ENCODE data around the gene ELF4.

Gene ELF4

DNA sequence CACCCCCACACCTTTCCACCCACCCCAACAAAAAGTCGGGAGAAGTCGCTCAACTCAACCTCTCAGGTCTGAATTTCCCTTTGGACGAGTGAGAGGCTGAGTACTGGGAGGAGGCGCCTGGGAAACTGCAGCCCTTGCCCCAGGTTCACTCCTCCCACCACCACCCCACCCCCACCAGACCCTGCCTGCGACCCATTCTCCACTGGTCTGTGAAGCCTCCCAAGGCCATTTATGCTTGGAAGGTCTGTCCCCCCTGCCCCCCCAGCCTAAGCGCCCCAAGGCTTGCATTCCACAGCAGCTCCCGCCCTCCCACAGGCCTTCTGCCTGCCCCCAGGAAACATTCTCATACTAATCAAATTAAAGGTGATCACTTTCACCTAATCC, 27.2 kb downstream of the ELF4 start:
- DNase-seq, result no peak

DNA sequence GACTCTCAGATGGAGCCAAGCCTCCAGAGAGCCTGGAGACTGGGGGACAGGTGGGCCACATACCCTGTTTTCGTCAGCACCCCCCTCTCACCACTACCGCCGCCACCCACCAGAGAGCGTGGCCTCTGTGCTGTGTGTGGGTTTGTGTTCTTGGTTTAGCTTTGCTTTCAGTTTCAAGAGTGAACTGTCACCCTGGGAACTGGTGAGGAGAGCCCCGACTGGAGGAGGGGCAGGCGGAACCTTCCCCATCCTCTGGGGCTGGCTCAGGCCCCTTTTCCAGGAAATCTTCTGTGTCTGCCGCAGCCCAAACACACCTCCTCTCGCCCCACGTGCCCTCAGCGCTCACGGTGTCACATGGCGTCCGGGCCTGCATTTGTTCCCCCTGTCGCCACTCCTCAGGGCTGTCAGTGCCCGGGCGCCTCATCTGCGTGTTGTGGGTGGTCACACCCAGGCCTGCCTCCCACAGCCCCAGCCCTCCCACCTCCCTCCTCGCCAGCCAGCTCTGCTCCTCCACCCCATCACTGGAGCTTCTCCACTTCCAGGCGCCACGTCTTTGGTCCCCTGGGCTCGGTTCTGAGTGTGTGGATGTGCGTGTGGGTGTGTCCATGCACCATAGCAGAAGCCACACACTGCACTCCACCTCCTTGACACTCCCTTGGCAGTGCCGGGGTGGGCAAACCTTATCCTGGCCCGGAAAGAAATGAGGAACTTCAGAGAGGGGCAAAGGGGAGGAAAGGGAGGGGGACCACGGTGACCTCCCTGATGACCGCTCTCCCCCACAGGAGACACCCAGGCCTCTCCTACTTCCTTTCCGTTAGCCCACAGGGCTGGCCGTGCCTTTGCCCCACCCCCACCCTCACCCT, 27.8 kb downstream of the ELF4 start:
- peak; percentile 82 for DNase-seq

DNA sequence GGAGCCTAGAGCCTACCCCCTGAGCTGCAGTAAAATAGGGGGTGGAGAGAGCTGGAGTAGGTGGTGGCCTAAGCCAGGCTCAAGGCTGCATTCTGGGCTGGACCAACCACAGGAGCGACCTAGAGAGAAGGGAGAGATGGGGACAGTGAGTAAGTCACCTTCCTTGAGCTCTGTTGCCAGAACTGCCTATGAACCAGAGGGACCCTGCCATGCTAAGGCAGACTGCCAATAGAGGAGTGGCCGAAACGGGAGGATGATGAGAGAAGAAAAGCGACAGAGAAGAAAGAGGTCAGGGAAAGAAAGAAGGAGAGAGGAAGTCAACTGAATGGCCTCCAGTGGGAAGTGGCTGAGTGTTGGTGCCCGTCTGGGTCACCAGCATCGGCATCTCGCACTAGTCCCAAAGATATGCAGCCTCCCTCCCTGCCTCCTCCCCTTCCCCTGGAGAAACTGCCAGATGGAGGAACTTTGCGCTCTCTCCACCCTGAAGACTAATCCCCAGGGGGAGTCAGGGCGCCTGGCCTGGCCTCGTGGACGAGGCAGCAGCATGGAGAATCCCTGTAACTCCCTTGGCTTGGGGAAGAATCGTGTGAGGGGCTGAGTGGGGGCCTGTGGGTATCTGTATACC, 28.8 kb downstream of the ELF4 start:
- no peak for DNase-seq

DNA sequence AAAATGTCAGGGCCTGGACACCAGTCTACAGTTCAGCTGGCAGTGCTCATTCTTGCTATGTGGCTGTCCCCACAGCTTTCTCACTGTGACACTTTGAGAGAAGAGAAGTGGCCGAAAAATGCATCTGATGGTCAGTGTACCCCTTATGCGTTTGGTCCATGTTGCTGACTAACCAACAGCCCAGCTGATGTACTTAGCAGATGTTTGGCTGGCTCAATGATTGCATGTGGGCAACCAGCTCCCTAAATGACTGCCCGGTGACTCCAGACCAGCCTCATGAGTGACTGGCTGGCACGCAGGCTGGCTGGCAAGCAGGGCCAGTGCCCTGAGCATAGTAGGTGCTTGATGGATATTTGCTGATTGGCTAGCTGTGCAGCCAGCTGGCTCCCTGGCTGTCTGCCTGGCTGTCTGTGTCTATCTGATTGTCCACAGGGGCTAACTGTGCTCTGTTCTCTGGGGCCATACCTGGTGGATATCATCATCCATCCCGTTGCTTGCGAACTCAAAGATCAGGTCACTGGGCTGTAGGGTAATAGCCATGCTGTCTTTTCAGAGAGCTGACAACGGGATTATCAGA, 29.4 kb downstream of the ELF4 start:
- no peak for DNase-seq

DNA sequence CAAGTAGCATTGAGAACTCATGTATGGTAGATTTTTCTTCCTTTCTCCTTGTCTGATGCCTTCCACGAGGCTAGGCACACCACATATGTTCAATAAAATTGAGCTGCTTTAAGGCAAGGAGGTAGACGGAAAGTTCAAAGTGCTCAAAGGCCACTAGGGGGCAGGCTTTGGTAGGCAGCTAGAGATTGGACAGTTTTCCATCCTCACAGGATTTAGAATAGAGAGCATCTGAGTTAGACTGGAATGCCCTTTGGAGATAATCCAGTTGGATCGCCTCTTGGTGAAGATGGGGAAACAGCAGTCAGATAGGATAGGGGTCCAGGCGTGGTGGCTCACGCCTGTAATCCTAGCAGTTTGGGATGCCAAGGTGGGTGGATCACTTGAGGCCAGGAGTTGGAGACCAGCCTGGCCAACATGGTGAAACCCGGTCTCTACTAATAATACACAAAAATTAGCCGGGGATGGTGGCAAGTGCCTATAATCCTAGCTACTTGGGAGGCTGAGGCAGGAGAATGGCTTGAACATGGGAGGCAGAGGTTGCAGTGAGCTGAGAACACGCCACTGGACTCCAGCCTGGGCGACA, 30.4 kb downstream of the ELF4 start:
- peak; percentile 58 for DNase-seq

DNA sequence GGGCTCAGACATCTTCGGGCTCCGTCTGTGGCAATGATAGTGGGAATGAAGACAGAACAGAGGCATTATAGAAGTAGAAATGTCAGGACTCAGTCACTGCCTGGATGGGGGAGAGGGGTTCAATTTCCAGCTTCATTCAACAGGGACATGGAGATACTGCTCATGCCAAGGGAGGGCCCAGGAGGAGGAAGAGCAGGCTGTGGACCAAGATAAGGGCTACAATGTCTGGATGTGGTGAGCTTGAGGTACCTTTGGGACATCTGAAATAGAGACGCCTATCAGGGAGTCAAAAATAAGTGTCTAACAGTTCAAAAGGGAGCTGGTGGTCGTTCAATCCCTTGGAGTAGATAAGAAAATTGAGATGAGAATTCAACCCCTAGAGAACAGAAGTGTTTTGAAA, 34.5 kb downstream of the ELF4 start:
- no peak for DNase-seq

DNA sequence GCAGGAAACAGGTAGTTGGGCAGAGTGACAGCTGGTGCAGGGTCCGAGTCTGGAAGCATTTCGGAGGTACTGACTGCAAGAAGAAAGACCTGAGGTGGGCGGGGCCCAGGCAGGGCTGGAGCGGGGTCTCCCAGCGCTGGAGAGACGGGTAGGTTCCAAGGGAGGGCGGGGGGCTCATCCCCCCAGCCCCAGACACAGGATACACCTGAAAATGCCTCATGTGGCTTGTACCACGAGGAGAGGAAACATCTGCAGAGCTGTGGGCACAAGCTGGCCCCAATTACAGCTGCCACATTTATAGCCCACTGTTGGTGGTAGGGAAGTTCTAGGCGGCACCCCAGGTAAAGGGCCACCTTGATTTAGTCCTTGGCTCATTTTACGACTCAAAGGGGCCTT, 38.0 kb downstream of the ELF4 start:
- DNase-seq, result no peak

DNA sequence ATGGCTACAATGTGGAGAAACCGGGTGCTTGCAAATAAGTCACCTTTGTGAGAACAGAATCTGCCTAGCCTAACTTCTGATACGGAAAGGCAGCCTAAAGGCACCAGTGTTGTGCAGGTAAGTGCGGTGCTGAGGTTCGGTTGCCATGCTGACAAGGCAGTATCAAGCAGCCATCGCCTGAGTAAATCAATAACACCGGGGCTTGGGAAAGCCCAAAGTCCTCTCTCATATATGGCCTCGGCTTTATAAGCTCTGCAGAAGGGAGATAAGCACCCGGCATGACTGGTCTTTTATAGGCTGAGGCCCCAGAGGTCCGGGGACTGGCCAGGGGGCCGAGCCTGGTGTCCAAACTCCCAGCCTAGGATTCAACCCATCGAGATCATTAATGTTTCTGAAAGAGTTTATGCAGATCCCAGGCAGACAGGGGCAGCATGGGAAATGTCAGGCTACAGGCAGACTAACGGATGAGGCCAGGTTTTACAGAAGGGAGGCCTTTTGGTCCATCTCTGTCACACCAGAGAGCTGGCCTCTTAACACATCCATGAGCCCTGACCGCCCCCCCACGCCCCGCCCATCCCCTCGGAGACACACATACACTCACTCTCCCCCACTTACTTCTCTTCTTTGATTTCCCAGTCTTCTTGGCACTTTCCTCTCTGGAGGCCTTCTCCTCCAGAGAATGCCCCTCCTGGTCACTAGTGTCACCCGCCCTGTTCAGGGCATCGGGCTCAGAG, 38.5 kb downstream of the ELF4 start:
- DNase-seq, result no peak

DNA sequence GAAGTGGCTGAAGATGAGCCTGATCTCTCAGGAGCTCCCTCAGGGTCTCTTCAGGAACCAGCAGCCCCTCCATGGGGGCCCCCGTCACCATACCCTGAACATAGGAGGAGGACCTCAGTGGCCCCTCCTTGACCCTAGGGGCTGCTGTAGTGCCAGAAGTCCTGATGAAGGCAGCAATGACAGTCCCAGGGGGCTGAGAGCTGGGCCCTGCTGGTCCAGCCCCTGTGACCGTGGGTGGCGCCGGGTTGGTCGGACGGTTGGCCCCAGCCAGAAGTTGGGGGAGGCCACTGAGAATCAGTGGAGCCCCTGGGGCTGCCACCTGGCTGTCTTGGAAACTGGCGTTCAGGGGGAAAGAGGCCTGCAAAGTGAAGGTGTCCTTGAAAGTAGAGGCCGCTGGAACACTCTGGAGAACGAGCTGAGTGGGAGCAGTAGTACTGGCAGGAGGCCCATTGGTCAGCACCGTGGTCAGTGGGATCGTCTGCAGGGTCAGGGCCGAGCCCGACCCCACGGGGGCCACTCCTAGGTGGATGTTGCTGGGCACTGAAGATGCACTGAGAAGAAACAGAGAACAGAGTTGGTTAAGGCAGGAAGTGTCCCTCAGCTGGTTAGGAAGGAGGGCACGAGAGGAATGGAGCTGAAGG, 43.2 kb downstream of the ELF4 start:
- no peak for DNase-seq

DNA sequence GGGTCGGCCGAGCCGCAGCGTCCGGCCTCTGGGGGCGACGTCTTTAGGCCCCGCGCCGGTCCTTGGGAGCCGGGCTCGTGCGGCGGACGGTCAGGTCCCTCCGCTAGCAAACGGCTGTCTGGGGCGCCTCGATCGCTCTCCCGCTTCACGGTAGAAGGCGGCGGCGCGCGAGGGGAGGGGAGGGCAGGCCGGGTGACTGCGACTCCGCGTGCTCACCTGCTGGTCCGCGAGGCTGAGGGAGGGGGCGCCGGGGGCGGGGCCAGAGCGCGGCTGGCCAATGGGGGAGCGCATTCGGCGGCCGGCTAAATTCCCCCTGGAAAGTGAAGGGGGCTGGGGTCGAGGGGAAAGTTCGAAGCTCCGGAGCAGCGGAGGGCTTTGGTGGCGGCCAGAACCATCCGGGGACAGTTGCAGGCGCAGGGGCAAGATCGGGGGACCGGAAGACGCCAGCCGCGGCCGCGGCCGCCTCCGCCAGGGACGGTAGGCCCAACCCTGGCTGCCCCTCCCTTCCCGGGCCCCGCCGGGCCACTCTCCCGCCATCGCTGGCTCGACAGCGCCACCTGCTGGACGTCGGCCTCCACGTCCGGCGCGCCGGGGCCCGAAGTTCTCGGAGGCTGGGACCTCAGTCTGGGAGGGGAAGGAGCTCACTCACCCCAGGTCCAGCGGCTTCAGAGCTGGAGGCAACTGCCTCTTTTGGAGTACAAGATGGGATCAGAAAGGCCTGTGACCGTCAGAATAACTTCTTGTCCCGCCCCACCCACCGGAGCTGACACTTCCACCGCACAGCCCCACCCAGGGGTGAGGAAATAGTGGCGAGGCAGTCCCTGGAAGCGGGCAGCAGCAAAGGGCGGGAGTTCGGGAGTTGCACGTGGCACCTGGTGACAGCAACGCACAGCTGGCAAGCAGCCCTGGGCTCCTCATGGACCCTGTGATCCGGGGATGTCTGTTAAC, 49.9 kb downstream of the ELF4 start:
- peak; percentile 67 for DNase-seq

DNA sequence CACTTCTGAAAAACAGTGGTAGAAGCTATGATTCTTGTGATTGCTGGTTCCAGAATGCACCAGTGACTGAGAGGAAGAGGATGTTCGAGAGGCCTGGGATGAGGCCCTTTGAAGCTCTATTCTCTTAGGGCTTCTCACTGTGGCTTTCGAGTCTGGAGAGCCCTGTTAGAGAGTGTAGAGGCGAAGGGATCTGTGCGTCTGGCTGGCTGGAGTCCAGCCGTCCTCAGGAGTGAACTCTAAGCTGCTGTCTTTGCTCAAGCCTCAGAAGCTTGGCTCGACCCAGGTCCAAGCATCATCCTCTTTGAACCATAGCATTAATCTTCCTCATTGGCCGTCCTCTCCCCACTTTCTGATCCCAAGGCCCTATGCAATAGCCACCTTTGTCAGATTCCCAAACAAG, 51.6 kb downstream of the ELF4 start:
- DNase-seq, result no peak

DNA sequence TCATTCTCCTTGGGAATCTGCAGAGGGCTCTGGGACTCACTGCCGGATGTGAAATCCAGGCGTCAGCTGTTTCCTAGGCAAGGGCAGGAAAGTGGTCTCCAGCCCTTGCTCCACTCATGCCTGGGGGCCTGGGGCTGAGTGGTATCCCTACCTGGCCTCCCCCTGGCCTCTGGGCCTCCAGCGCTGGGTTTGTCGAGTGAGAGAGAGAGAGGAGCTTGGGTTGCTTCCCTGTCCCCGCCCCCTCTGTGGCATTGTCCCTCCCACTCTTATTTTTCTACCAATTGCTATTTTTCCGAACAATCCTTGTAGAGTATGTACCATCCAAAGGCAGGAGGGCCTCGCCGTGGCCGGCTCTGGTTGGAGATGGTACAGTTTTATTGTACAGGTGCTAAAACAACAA, 53.1 kb downstream of the ELF4 start:
- no peak for DNase-seq

DNA sequence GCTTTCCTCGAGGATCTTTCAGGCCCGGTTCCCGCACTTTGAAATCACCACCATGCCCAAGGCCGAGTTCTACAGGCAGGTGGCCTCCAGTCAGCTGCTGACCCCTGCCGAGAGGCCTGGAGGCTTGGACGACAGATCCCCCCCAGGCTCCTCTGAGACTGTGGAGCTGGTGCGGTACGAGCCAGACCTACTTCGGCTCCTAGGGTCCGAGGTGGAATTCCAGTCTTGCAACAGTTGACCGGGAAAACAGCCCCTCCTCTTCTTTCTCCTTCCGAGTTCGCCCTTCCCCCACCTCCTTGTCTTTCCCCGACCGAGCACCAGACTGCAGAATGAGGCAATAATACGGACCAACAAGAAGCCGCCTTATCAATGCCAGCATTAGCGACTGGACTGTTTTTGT, 54.4 kb downstream of the ELF4 start:
- DNase-seq, result no peak

DNA sequence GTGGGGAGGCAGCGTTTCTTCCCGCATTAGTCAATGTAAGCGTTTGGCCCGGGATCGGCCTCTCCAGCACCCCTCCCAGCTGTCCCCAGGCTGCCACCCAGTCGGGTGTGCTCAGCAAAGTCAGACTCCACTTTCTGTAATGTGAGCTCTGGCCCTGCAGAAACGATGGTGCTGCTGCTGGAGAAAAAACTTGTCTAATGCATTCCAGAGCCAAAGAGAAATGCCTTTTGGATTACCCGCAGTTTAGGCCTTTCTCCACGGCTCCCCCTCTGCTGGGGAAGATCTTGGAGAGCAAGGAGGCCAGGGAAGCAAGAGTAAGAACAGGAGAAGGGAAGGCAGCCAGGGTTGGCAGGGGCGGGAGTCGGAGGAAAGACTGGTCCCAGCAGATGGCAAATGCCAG, 55.2 kb downstream of the ELF4 start:
- DNase-seq, result no peak

DNA sequence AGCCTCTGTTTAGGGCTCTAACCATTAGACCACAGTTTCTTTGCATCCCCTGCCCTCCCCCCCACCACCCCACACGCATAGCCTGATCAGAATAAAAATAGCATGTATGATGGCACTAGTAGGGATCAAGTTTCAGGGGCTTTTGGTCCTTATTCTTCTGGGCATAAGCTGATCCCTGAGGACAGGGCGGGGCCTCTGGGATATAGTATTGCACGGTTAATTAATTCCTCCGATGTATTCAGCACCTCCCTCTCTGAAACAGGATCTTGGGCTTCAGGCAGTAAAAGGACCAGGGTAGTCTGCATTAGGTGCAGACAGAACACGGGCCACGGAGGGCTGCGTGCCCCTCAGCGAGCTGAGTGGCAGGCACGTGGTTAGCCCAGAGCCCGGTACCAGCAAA, 57.1 kb downstream of the ELF4 start:
- DNase-seq, result no peak

DNA sequence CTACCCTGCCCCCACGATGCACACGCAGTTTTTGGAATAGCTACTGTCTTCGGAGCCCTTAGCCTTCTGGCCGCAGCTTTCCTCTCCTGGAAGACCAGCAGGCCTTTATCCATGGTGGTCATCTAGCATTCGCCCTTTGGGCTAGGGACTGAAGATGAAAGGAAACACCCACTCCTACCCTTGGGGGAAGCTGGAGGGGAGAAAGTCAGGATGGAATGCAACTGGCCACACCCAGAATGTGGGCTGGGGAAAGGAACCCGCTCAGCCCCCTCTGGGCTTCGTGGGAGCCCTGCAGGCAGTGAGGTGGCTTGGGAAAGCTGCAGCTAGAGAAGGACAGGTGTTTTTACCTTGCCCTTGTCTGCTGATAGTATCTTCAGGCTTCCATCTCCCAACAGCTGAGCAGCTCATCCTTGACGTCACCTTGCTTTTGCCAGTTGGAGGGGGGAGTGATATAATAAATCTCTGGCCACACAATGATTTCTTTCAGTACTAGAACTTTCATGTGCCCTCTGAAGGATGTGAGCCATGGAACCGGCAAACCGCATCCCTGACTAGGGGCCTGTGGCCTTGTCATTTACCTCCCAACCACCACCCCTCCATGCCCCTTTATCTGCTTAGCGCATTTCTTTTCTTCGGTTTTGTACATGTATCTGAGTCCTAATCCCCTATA, 59.0 kb downstream of the ELF4 start:
- no peak for DNase-seq

DNA sequence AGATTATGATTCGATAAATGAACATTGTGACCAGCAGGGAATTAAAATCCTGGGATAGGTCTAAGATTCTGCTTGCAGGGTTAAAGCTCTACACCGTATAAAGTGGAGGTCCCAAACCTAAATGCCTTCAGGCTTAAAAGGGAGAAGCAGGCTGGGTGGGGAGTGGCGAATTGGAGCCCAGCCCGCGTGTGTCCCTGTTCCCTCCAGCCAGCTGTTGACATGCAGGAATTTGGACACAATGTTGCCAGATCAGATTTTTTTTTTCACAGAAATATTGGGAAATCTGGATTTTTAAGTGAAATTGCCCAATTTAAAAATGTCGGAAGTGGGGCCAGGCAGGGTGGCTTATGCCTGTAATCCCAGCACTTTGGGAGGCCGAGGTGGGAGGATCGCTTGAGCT, 60.5 kb downstream of the ELF4 start:
- DNase-seq, result no peak

DNA sequence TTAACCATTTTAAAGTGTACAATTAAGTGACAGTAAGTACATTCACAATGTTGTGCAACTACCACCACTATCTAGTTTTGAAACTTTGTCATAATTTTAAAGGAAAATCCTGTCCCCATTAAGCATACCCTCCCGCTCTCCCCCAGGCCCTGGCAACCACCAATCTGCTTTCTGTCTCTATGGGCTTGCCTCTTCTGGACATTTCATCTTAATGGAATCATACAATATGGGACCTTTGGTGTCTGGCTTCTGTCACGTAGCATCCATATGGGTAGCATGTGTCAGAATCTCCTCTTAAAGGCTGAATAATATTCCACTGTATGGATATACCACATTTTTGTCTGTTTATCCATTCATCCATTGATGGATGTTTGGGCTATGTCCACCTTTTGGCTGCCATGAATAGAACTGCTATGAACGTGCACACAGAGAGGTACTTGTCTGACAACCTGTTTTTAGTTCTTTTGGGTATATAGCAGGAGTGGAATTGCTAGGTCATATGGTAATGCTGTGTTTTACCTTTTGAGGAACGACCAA, 61.5 kb downstream of the ELF4 start:
- no peak for DNase-seq

DNA sequence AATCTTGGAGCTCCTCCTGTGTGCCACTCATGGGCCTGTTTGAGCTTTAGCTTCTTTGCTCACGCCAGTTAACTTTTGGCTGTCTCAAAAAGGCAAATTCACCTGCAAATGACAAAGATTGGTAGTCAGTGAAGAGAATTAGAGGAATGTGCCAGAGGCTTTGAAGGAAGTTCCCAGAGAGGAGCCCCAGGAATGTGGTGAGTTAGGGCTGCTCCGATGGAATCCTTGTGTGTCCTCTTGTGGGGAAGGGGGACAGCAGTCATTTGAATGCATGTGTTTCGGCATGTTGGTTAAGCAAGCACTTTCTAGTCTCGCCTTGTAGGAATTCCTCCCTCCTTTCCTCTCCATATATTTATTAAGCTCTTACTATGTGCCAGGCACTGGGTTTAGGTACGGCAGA, 62.9 kb downstream of the ELF4 start:
- no peak for DNase-seq

DNA sequence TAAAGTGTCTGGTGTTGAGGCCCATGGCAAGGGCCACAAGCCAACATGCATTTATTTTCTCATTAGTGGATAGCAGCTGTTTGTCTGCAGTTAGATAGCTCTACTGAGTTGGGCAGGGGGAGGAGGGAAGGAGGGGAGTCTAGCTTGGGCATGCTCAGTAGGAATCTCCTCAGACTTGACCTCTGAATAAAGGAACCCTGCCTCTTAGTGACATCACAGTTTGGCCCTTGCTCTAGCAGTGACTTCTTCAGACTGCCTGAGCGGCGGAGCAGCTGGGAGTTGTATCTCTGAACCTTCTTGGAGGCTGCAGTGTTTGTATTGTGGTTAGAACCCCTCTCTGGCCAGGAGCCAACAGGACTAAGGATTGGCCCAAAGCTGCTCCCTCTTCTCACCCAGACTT, 70.5 kb downstream of the ELF4 start:
- no peak for DNase-seq

DNA sequence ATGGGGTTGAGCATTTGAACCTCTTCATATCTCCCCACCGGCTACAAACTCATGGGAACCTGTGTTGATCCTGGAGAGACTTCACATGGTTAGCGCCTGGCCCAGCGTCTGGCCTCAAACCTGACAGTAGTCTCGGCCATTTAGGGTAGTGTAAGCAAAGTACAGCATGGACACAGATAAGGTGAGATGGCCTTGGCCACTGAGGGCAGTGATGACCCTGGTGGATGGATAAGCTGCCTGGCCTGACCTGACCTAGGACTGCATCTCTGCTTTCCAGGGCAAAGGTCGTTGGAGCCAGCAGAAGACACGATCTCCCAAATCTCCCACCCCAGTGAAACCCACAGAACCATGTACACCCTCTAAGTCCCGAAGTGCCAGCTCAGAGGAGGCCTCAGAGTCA, 76.1 kb downstream of the ELF4 start:
- DNase-seq, result no peak

Measured in central memory CD4-positive, alpha-beta T cell (primary cell).